HG03520 (cell line): Measurements from ENCODE around the gene IBA57.

Experiments
- ATAC-seq: cut with Tn5 transposase; IDR thresholded peaks from one replicate; pipeline ENCODE4 v1.9.1; 2021; ENCODE audit warnings: mild to moderate bottlenecking, moderate library complexity; ENCODE audit not compliant: unreplicated experiment

IBA57 gene

GRCh38 chr1:228170666-228171065 lies 5.1 kb downstream of the IBA57 start:
- ATAC-seq = no peak

DNA sequence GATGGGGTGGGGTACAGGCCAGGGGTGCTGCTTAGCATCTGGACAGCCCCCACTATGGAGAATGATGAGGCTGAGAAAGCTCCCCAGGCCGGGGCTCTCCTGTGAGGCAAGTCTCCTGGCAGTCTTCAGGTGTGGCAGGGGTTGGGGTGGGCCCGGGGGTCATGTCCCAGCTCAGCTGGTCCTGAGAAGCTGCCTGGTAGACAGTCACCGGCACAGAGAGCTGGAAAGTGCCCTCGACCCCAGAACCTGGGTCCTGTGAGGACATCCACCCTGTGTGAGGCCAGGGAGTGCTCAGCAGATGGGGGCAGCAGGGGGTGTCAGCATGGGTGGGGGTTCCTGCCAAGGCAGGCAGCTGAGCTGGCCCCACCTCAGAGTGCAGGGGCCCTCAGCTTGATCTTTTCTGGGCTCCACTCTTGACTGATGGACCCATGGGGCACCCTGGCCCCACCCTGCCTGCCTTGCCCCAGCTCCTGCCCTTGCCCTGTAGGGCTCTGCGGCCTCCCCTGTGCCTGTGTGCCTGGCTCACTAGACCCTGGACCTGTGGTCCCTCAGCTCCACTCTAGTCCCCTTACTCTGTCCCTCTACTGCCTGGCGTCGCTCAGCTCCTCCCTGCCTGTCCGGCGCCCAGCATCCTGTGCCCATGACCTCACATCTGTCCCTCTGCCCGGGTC lies 5.8 kb downstream of the IBA57 start:
- no peak for ATAC-seq

DNA sequence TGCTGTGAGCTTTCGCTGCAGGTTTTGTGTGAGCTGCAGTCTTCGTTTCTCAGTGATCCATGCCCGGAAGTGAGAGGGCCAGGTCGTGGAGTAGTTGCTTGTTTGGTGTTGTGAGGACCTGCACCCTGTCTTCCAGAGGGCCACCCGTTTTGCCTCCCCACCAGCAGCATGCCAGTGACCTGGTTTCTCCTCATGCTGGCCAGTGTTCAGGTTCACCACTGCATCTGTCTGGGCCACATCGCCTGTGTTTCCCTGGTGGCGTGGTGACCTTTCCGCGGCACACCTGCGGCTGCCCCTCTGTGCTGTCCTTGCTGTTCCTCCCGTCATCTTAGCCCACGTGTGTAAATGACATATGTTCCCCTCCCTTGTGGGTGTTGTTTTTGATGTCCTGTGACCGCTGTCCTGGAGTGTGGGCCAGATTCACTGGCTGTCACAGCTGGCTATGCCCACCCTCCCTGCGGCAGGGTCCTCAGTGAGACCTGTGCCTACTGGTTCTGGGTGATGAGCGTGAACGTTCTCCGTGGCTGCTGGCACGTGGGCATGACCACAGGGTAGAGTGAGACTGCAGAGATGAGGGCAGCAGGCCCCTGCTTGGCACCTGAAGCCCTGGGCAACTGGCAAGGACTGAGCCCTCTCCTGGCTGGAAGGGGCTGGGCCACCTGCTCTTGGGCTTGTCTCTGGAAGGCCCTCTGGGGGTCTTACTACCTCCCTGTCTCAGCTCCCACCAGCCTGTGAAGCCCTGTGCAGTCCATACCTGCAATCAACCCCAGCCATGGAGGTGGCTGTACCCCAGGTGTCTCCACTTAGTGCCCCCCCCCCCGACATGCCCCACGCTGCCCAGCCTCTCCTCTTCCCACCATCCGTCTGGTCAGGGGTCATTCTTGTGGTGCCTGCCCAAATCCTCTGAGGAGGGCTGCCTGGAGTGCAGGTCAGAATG lies 7.3 kb downstream of the IBA57 start:
- ATAC-seq = no peak

GRCh38 chr1:228173528-228174481 lies 8.2 kb downstream of the IBA57 start:
- ATAC-seq = peak; percentile 48

GRCh38 chr1:228174482-228175315 lies 9.1 kb downstream of the IBA57 start:
- no peak for ATAC-seq

DNA sequence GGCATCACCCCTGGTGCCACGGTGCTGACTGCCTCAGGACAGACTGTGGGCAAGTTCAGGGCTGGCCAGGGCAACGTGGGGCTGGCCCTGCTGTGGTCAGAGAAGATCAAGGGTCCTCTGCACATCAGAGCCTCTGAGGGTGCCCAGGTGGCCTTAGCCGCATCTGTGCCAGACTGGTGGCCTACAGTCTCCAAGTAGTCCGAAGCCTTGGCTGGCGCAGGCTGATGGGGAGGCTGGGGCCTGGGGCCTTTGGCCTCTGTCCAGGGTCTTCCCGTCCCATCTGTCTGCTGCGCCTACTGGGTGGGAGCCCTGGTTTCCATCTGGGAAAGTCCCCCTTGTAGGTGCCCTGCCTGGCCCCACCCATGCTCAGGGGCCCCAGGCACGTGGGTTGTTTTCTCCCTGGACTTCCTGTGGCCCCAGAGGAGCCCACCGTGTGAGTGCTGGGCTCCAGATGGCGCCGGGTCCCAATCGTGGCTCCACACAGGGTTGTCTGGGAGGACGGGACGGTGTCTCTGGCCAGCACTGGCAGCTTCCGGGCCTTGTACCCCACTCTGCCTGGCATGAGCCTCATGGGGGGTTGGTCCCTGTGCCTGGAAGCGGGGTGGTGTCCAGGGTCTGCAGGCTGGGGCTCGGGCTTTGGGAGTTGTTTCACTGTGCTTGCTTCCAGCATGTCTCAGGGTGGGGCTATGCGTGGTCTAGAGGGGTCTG lies 9.9 kb downstream of the IBA57 start:
- ATAC-seq = no peak

DNA sequence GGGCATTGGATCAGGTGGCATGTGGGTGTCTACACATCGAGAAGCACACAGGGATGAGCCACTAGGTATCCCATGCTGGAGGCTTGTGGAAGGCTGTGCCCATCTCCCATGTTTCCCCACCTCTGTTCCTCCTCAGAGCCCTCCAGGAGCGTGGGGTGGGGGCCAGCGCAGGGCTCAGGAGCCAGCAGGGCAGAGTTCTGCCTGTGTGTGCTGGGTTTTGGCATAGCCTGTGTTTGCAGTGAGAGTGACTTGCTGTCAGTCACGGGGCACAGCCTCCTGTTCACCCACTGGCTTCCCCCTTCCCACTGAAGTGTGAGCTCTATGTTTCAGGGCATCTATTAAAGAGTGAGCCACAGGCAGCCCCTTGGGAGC lies 10.4 kb downstream of the IBA57 start:
- ATAC-seq = no peak

GRCh38 chr1:228176461-228177182 lies 11.0 kb downstream of the IBA57 start:
- ATAC-seq = no peak

DNA sequence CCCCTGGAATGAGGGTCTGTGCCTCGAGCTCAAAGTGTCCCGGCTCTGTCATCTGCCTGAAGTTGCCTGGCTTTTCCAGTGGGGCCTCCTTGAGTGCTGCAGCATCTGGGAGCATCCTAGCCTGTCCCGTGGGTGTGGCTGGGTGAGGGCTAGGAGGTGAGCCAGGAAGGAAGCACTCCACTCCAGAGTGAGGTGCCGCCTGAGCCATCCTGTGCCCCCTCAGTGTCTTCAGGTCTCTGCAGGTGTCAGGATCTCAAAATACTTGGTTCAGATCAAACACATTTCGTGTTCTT lies 11.5 kb downstream of the IBA57 start:
- no peak for ATAC-seq

GRCh38 chr1:228177721-228178710 lies 12.4 kb downstream of the IBA57 start:
- ATAC-seq = no peak

DNA sequence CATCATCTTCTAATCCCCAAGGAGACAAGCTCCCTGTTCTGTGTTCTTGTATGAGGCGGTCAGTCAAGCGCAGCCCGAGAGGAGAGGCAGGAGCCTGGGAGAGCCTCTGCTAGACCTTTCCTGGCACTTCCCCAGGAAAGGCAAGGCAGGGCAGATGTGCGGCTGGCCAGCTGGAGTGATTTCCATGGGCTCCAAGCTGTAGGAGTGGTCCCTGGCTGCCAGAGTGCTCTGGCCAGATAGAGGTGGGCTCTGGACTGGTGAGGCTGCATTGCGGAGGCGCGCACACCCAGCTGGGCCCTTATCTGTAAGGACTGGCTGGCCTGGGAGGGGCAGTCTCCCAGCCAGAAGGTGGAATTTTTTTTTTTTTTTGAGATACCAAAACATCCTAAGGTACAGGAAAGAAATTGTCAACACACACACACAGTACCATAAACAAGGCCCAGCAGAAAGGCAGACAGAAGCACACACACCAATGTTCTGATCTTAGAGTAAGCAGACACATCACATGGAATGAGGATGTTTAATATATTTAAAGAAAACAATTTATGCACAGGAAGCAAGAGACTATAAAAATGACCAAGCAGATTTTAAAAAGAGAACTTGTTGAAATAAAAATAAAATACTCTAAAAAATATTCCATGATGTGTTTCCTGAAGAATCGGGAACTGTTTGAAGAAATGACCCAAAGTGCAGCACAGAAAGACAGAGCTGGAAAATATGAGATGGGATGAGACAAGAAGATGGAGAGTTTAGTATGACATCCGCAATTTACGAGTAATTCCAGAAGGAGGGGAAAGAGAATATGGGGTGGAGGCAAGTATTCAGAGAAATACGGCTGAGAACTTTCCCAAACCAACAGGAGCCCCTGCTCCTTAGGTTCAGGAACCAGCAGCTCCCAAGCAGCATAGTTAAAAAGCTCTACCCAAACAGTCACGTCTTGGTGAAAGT lies 13.4 kb downstream of the IBA57 start:
- no peak for ATAC-seq

DNA sequence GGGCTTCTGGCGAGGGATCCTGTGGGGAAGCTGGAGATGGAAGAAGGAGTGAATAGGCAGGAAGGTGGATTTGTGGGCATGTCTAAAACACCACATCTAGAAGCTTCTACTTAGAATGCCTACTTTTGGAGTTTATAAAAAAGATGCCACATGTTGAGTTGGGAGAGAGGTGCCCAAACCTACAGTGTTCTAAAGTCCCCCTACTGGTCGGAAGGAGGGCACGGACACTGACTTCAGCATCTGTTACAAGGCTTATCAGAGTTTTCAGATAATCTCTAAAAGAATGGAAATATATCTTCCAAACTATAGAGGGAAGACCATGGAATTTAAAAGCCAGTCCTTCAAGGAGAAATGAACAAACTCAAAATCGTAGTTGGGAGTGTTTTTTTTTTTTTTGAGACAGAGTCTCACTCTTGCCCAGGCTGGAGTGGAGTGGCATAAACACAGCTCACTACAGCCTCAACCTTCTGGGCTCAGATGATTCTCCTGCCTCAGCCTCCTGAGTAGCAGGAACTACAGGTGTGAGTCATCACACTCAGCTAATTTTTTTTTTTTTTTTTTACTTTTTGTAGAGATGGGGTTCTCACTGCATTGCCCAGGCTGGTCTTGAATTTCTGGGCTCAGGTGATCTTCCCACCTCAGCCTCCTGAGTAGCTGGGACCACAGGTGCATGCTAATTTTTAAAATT lies 14.8 kb downstream of the IBA57 start:
- ATAC-seq = no peak

DNA sequence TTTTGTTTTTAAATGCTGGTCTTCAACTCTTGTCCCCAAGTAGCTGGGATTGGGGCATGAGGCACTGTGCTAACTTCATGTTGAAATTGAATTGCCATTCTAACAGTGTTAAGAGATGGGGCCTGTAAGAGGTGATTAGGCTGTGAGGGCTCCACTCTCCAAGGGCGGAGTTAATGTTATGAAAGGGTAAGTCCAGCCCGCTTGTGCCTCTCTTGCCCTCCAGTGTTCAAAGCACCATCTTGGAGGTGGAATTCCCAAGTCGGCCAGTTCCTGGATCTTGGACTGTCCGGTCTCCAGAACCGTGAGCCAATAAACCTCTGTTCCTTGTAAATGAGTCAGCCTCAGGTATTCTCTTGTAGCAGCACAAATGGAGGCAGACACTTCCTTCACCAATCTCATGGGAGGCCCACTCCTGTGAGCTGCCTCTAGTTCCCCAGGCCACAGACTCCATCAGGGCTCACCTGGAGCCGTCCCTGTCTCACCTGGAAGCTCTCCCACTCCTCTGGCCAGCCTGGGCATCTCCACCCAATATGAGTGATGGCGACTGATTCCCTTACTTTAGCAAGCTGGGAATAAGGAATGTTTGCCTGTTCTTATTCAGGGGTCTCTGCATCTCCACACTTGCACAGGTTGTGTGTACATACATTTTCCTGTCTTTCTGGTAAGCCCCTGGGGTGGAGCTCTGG lies 15.5 kb downstream of the IBA57 start:
- ATAC-seq = no peak

DNA sequence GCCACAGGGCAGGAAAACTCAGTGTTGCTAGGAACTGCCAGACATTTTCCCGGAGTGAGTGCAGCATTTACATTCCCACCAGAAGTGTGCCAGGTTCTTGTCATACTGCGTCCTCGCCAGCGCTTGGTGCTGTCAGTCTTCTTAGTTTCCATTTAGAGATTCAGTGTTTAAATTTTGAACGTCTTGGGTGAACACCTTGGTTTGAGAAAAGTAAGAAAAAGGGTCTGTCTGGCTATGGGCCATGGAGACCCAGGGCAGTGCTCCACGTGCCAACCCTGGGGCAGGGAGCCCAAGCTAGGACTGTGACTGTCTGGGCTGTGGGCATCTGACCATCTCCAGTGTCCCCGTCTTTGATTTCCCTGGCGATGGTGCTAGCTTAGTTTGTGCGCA lies 16.0 kb downstream of the IBA57 start:
- ATAC-seq = no peak

- no peak for ATAC-seq
Observed at GRCh38 chr1:228182296-228183030, 16.9 kb downstream of the IBA57 start.
